ENCODE results near the gene LSM2. TPM values are rescaled to one million over a fixed set of nuclear protein-coding genes. Genes with fewer than 3 reads are reported as not detected.

LSM2 gene
- total RNA-seq, 2 experiments from 2014 or later, result 12.6 to 13.7 TPM

DNA sequence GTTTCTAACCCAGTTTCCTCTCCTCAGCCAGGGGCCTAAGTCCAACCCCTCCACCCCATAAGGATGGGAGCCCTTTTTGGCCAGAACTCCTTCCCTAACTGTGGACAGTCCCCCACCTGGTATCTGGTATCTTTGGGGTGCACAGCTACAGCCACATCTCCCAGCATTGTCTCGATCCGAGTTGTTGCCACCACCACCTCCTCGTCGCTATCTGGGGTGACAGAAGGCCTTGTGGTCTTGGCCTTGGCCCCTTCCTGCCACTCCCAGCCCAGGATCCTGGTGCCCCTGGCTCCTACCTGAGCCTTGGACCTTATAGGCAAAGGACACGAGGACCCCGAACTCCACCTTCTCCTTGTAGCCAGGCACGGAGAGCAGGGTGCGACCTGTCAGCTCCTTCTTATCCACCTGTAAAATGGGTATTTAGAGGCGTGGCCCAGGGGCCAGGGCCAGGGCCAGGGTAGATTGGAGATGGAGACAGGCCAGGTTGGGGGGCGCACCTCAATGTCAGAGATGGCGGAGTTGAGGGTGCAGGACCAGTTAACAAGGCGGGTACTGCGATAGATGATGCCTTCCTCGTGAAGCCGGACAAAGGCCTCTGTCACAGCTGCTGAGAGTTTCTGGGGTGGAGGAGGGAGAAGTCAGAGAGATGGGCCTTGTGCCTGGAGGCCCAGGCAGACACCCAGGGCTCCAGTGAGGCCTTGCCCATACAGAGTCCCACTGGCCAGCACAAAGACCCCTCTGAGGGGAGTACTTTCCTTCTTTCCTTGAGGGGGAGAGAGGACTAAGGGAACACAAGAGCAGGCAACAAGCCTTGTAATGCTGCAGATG is 22.5 kb downstream of the LSM2 start:
- Histone ChIP-seq H3K36me3 (ENCODE audit: insufficient read depth, low read length) (peaks cover 69% of the 10 kb centered on the region), H3K4me3 (ENCODE audit: low read length) (no peak overlapping the region), H3K4me1 (ENCODE audit: insufficient read depth, low read length) (peaks cover under 1% of the 10 kb centered on the region), H3K9me3 (ENCODE audit: control insufficient read depth in 1 of 2, insufficient read depth in 1 of 2, low read length in 2 of 2) (no peaks in the 10 kb centered on the region), H3K27ac (ENCODE audit: low read depth in 1 of 2, low read length in 2 of 2) (no peak overlapping the region), H3K27me3 (ENCODE audit: control insufficient read depth in 1 of 2, insufficient read depth in 2 of 2, low read length in 2 of 2) (no peaks in the 10 kb centered on the region)
- Mint-ChIP-seq H3K9me3 (no peaks in the 10 kb centered on the region), H3K27ac (no peak overlapping the region), H3K27me3 (no peaks in the 10 kb centered on the region), H3K36me3 (ENCODE audit: low read depth) (peaks cover 48% of the 10 kb centered on the region), H3K4me1 (ENCODE audit: low read depth) (no peaks in the 10 kb centered on the region), H3K4me3 (no peak overlapping the region)
- no peak for TF ChIP-seq CTCF (IDR thresholded peaks at IDR 0.05)
- POLR2A ChIA-PET, result interaction anchor here (0.6 to 1.1 kb wide), 2 partner anchors 11 to 430 kb away, joined by 3 read pairs; partner anchors contain the start of gene VARS1
- DNase-seq (no peak), ATAC-seq (ENCODE audit: poor library complexity) (no peak)
- CTCF ChIA-PET, result interaction anchor here (0.6 kb wide), 1 partner anchor 103 kb away, joined by 3 read pairs; the partner anchor contains the start of gene LY6G5C
- intact Hi-C loops (cut with DNase I, micrococcal nuclease), result no loop called here

GRCh38 chr6:31782126-31782855 is 24.5 kb downstream of the LSM2 start:
- Histone ChIP-seq H3K27me3 (ENCODE audit: control insufficient read depth in 1 of 2, insufficient read depth in 2 of 2, low read length in 2 of 2) (no peaks in the 10 kb centered on the region), H3K36me3 (ENCODE audit: insufficient read depth, low read length) (peaks cover 72% of the 10 kb centered on the region), H3K27ac (ENCODE audit: low read depth in 1 of 2, low read length in 2 of 2) (no peak overlapping the region), H3K9me3 (ENCODE audit: control insufficient read depth in 1 of 2, insufficient read depth in 1 of 2, low read length in 2 of 2) (no peaks in the 10 kb centered on the region), H3K4me1 (ENCODE audit: insufficient read depth, low read length) (peaks cover 10% of the 10 kb centered on the region), H3K4me3 (ENCODE audit: low read length) (no peak overlapping the region)
- POLR2A ChIA-PET, result interaction anchor here (0.6 kb wide), 1 partner anchor 103 kb away, joined by 3 read pairs; no protein-coding TSS in a partner anchor
- CTCF ChIA-PET, result no interaction called here
- H3K36me3 Mint-ChIP-seq (ENCODE audit: low read depth), result peaks cover 47% of the 10 kb centered on the region
- no peak for ATAC-seq (ENCODE audit: poor library complexity)
- H3K4me3 Mint-ChIP-seq, result no peak overlapping the region
- H3K27ac Mint-ChIP-seq, result no peak overlapping the region
- no peak for DNase-seq
- intact Hi-C loops (cut with DNase I, micrococcal nuclease), result no loop called here
- peaks cover 4% of the 10 kb centered on the region for H3K4me1 Mint-ChIP-seq (ENCODE audit: low read depth)
- no peaks in the 10 kb centered on the region for H3K27me3 Mint-ChIP-seq
- no peak for TF ChIP-seq CTCF (IDR thresholded peaks at IDR 0.05)
- H3K9me3 Mint-ChIP-seq, result no peaks in the 10 kb centered on the region

GRCh38 chr6:31781244-31782125 is 25.3 kb downstream of the LSM2 start:
- ATAC-seq (ENCODE audit: poor library complexity) (no peak), DNase-seq (no peak)
- Histone ChIP-seq H3K4me1 (ENCODE audit: insufficient read depth, low read length) (peaks cover 18% of the 10 kb centered on the region), H3K27me3 (ENCODE audit: control insufficient read depth in 1 of 2, insufficient read depth in 2 of 2, low read length in 2 of 2) (no peaks in the 10 kb centered on the region), H3K36me3 (ENCODE audit: insufficient read depth, low read length) (peaks cover 72% of the 10 kb centered on the region), H3K4me3 (ENCODE audit: low read length) (no peak overlapping the region), H3K9me3 (ENCODE audit: control insufficient read depth in 1 of 2, insufficient read depth in 1 of 2, low read length in 2 of 2) (no peaks in the 10 kb centered on the region), H3K27ac (ENCODE audit: low read depth in 1 of 2, low read length in 2 of 2) (no peak overlapping the region)
- Mint-ChIP-seq H3K9me3 (no peaks in the 10 kb centered on the region), H3K27me3 (no peaks in the 10 kb centered on the region), H3K27ac (no peak overlapping the region), H3K4me3 (no peak overlapping the region), H3K4me1 (ENCODE audit: low read depth) (peaks cover 11% of the 10 kb centered on the region), H3K36me3 (ENCODE audit: low read depth) (peaks cover 48% of the 10 kb centered on the region)
- ChIA-PET POLR2A (no interaction called here), CTCF (no interaction called here)
- intact Hi-C loops (cut with DNase I, micrococcal nuclease), result no loop called here
- no peak for TF ChIP-seq CTCF (IDR thresholded peaks at IDR 0.05)

Measured in CD4-positive, alpha-beta T cell (primary cell).